HG03095 (cell line): ENCODE measurements around the gene SNX5.

Source experiments
- ATAC-seq: cut with Tn5 transposase; IDR thresholded peaks from one replicate; pipeline ENCODE4 v1.9.1; 2021; ENCODE audit warnings: moderate library complexity; ENCODE audit not compliant: unreplicated experiment

SNX5 gene

DNA sequence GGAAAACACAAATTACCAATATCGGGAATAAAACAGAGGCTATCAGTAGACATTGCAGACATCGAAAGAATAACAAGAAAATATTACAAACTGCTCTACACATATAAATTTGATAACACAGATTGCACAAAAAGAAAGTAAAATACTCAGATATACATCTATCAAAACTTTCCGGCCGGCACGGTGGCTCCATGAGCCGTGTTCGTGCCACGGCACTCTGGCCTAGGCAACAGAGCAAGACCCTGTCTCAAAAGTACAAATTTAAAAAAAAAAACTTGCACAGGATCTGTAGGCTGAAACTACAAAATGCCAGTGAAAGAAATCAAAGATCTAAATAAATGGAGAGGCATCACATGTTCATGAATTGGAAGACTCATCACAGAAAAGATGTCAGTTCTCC is 49.4 kb downstream of the SNX5 start:
- no peak for ATAC-seq

DNA sequence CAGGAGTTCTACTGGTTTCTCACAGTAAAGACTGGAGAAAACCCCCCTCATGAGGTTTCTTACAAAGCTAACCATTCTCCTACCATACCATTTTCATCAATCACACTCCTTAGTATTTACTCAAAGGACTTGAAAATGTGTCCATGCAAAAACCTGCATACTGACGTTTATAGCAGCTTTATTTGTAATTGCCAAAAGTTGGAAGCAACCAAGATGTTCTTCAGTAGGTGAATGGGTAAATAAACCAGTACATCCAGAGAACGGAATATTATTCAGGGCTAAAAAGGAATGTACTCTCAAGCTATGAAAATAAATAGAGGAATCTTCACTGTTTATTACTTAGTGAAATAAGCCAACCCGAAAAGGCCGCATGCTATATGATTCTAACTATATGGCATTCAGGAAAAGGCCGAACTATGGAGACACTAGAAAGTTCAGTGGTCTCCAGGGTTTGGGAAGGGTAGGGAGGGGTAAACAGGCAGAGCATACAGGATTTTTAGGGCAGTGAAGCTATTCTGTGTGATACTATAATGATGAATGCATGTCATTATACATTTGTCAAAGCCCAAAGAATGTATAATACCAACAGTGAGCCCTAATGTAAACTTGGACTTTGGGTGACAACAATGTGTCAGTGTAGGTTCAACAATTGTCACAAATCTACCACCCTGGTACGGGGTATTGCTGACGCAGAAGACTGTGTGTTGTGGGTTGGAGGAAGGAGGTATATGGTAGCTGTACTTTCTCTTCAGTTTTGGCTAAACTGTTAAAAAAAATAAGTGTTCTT is 50.6 kb downstream of the SNX5 start:
- no peak for ATAC-seq

GRCh38 chr20:17916433-17916891 is 52.1 kb downstream of the SNX5 start:
- ATAC-seq, result no peak

- ATAC-seq, result no peak
These were observed 53.6 kb downstream of the SNX5 start for GRCh38 chr20:17914957-17915356.

DNA sequence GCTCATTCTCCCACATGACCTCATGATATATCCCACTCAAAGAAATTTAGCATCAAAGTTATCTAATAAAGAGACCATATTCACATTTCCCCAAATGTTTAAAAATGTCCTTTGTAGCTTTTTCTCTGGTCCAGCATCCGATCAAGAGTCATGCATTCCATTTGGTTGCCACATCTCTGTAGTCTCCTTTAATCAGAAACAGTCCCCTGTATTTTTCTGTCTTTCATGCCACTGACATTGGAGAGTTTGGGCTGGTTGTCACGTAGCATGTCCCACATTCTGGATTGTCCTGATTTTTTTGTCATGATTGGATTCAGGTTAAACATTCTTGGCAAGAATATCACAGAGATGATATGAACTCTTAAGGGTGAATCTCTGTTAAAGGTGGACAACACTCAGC is 55.7 kb downstream of the SNX5 start:
- no peak for ATAC-seq

DNA sequence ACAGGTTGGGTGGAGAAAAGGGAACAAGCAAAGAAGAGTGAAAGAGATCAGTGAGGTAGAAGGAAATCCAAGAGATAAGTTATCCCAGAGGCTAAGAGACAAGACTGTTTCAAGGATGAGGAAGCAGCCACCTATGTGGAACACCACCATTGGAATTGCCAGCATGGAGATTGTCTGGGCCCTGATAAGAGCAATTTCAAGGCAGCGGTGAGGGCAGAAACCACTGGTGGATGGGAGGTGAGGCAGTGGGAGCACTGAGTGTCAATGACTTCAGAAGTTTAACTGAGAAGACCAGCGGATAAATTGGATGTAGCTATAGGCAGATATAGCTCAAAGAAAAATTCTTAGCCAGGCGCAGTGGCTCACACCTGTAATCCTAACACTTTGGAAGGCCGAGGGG is 56.7 kb downstream of the SNX5 start:
- ATAC-seq, result no peak

- no peak for ATAC-seq
These were observed 57.7 kb downstream of the SNX5 start for GRCh38 chr20:17910828-17911294.

DNA sequence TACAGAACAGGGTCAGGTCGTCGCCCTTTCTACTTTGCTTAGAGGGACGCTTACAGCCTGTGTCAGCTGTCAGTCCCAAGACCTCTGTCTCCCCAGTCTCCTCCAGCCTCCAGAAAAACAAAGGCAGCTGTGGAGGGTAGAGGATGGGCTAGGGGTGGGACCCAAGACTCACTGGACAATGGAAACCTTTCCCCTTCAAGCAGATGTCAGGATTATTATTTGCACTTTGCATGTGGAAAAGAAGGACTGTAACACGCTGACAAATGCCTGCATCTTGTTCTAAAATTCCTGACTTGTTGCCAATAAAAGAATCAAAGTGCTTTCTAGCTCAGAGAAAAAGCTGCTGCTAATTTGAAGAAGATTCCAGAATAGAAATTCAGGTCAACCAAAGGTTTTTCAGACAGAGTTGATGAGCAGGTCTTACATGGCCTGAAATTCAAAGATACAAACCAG is 58.7 kb downstream of the SNX5 start:
- no peak for ATAC-seq

DNA sequence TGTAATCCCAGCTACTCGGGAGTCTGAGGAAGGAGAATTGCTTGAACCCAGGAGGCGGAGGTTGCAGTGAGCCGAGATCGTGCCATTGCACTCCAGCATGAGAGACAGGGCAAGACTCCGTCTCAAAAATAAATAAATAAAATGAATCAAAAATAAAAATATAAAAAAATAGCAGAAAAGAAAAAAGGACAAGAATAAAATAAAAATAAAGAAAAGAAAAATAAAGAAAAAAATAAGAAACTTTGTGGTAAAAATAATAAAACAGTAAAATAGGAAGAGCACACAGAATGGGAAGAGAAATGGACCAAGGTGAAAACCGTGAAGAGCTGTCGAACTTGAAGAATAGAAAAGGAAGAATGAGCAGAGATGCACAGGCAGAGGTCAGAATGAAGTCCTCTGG is 63.0 kb downstream of the SNX5 start:
- no peak for ATAC-seq

- peak; percentile 89 for ATAC-seq
These were observed 64.6 kb downstream of the SNX5 start for GRCh38 chr20:17904027-17904426.

DNA sequence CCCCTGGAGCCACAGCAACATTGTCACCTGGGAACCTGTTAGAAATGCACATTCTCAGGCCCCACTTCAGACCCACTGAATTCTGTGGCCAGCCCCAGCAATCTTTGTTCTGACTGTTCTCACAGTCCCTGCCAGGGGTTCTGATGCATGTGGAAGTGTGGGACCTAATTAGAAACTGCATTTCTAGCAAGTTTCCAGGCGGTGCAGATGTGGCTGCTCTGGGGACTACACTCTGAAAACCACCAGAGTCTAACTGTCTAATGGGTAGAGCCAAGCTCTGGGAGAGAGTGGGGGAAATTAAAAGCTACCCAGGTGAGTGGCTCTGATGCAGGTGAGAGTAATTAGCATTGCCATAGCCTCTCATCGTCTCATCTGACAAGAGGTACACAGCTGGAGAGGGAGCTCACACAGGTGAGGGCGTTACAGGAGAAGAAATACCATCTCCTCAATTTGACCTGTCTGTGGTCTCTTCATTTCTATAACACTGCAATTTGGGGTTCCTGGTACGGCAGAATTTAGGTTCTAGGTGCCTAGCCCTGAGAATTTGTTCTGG is 66.0 kb downstream of the SNX5 start:
- no peak for ATAC-seq

DNA sequence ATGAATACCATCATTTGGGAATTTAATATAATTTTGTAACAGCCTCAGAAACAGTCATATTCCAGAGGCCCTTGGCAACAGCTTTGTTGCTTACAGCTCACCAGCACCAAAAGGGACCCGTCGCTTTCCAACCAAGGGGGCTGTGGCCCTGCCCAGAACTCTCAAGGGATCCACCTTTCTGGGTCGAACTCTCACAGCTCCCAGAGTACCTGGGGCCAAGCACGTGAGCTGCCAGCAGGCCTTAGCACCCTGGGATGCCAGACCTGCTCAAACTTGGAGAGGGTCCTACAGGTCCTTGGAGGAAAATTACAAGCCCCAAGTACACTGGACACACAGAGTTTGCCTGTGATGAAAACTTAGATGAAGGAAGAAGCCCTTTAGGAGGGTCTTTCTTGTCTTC is 66.6 kb downstream of the SNX5 start:
- no peak for ATAC-seq

DNA sequence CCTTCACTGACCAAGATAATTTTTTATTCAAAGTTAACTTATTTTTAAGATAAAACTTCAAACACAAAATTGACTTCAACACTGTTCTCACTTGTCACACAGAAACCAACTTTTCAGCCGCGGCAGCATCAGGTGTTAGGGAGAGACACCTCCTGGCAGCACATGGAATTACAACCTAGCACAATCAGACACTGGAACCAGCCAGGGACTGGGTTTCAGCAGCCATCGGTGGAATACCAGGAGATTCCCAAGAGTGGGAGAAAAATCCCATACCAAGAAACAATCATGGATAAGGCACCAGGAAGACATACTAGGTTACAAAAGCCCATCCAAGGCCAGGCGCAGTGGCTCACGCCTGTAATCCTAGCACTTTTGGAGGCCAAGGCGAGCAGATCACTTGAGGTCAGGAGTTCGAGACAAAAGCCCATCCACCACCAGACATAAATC is 70.0 kb downstream of the SNX5 start:
- ATAC-seq, result no peak

DNA sequence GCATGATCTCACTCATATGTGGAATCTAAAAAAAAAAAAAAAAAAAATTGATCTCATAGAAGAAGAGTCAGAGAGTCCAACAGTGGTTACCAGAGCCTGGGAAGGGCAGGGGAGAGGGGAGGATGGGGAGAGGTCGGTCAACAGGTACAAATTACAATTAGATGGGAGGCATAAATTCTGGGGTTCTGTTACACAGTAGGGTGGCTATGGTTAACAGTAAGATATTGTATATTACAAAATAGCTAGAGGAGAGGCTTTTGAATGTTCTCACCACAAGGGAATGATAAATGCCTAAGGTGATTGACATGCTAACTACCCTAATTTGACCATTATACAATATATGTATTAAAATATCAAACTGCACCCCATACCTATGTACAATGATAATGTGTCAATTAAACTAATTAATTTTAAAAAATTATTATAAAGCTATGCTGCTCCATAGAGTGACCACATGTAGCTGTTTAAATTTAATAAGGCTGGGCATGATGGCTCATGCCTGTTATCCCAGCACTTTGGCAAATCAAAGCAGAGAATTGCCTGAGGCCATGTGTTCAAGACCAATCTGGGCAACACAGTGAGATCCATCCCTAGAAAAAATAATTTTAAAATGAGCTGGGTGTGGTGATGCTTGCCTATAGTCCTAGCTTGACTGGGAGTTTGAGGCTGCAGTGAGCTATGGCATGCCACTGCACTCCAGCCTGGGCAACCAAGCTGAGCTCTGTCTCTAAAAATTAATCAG is 70.9 kb downstream of the SNX5 start:
- ATAC-seq, result no peak

GRCh38 chr20:17896771-17897369 is 71.7 kb downstream of the SNX5 start:
- no peak for ATAC-seq

DNA sequence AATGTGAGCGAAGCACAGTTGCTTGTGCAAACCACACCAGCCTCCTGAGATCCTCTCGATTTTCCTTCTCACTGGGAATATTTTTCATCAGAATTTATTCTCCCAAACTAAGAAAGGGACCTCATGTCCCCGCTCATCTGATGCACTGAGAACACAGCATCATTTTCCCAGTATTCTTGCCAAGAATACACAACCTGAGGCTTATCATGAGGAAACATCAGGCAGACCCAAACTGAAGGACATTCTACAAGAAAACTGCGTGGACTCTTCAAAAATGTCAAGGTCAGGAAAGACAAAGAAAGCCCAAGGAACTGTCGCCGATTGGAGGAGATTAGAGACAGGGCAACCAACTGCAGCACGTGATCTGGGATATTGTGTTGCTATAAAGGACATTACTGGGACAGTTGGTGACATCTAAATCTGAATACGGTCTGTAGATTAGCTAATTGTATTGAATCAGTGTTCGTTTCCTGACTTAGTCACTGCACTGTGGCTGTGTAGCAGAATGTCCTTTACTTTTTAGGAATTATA is 72.3 kb downstream of the SNX5 start:
- no peak for ATAC-seq

DNA sequence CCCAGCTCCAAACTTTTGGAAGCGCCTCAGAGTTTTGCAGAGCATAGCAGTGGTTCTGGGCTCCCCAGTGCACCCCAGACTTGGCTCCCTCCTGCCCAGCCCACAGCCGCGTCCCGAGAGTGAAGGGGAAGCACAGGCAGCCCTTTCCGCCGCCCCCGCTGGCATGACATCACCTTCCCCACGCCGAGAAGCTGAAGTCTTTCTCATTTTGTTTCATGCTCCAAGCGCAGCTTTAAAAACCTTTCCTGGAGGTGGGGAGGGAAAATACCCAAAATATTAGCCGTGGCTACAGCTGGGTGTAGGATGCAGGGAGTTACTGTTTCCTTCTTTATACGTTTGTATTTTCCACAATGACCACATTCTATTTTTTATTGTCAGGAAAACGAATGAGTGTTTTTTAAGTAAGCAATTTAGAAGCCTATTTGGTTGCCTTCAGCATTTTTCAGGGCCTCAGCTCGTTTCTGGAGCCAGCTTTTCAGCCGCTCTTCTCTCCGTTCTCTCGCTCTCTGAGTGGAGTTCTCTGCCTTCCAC is 72.9 kb downstream of the SNX5 start:
- peak; percentile 74 for ATAC-seq

GRCh38 chr20:17893445-17893844 is 75.1 kb downstream of the SNX5 start:
- no peak for ATAC-seq

DNA sequence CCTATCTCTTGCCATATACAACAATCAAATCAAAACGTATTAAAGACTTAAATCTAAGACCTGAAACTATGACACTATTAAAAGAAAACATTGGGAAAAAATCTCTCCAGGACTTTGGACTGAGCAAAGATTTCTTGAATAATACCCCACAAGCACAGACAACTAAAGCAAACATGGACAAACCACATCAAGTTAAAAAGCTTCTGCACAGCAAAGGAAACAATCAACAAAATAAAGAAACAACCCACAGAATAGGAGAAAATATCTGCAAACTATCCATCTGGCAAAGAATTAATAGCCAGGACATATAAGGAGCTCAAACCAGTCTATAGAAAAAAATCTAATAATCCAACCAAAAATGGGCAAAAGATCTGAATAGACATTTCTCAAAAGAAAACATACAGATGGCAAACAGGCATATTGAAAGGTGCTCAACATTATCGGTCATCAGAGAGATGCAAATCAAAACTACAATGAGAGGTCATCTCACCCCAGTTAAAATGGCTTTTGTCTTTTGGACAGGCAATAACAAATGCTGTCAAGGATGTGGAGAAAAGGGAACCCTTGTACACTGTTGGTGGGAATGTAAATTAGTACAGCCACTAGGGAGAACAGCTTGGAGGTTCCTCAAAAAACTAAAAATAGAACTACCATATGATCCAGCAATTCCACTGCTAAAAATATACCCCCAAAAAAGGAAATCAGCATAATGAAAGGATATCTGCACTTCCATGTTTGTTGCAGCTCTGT is 76.2 kb downstream of the SNX5 start:
- ATAC-seq, result no peak
